NCI-H2107 treated with DMSO at 0.1 percent for 48 hours (cell line): ENCODE data around the gene KIR3DL1.
"Not testable (repeated sequence)": the region's sequence is repeated elsewhere in the genome, so short reads cannot be mapped to it uniquely, and the experiment has no call there.

Source experiments
- DNase-seq: peaks from one replicate; lab custom pipeline; 2025; ENCODE audit not compliant: unreplicated experiment; lab: John Stamatoyannopoulos, UW

Gene KIR3DL1

DNA sequence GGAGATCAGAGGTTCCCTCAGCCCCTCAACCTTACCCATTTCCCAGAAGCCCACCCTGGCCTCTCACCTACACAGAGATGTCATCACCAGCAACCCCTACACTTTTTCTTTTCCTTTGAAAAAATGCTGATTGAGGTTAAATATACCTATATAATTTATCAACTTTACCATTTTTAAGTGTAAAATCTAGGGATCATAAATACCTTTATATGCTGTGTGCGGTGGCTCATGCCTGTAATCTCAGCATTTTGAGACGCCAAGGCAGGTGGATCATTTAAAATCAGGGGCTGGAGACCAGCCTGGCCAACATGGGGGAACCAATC, 9.8 kb upstream of the KIR3DL1 start:
- DNase-seq: no peak

- not testable (repeated sequence) for DNase-seq
These were observed 1.7 kb upstream of the KIR3DL1 start for GRCh38 chr19:54814571-54814970.

GRCh38 chr19:54817670-54818536, 1.6 kb downstream of the KIR3DL1 start:
- DNase-seq: no peak

- DNase-seq: not testable (repeated sequence)
These were observed 8.1 kb downstream of the KIR3DL1 start for GRCh38 chr19:54824416-54824815.

GRCh38 chr19:54825326-54825725, 9.1 kb downstream of the KIR3DL1 start:
- DNase-seq: not testable (repeated sequence)

DNA sequence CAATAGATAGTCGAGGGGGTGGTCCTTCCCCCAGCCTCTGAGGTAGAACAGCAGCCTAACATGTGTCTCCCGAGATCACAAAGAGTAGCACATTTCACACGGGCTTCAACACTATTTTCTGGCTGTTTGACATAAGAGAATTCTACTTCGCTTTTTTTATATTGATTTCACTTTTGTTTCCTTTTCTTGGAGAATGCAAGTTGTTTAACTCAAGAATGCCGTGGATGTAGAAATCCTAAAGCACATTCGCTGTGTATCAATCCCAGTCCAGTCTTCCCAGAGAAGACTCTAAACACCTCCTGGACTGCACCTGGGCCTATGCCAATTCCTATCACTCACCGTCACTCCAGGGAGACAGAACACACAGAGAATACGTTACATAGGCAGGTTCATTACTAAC, 11.8 kb downstream of the KIR3DL1 start:
- not testable (repeated sequence) for DNase-seq

DNA sequence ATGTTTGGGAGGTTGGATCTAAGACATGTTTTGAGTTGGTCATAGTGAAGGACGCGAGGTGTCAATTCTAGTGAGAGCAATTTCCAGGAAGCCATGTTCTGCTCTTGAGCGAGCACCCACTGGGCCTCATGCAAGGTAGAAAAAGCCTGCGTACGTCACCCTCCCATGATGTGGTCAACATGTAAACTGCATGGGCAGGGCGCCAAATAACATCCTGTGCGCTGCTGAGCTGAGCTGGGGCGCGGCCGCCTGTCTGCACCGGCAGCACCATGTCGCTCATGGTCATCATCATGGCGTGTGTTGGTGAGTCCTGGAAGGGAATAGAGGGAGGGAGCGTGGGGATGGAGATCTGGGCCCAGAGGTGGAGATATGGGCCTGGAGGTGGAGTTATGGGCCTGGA, 16.2 kb downstream of the KIR3DL1 start, which contains the start of gene KIR2DS4:
Gene KIR2DS4, plus strand, starts transcription at position 181 of the 400 bp plus-strand sequence.
- not testable (repeated sequence) for DNase-seq

GRCh38 chr19:54835126-54835525, 18.9 kb downstream of the KIR3DL1 start:
- not testable (repeated sequence) for DNase-seq

GRCh38 chr19:54837522-54837921, 21.3 kb downstream of the KIR3DL1 start:
- not testable (repeated sequence) for DNase-seq

- not testable (repeated sequence) for DNase-seq
These were observed 26.9 kb downstream of the KIR3DL1 start for GRCh38 chr19:54843171-54843570.

DNA sequence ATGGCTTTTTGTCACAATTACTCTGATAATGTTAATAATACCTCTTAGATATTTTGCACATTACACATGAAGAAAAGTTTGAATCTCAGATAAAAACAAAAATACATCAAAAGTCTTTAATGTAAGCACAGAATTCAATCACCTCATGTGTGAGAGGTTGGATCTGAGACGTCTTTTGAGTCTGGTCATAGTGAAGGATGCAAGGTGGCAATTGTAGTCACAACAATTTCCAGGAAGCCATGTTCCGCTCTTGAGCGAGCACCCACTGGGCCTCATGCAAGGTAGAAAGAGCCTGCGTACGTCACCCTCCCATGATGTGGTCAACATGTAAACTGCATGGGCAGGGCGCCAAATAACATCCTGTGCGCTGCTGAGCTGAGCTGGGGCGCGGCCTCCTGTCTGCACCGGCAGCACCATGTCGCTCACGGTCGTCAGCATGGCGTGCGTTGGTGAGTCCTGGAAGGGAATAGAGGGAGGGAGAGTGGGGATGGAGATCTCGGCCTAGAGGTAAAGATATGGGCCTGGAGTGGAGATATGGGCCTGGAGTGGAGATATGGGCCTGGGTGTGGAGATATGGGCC, 33.9 kb downstream of the KIR3DL1 start, which contains the start of gene KIR3DL2:
Gene KIR3DL2, plus strand, starts transcription at position 383 of the 580 bp plus-strand sequence. Its CDS starts 33 bp downstream, at position 416.
- not testable (repeated sequence) for DNase-seq

GRCh38 chr19:54850930-54851329, 34.7 kb downstream of the KIR3DL1 start:
- DNase-seq: no peak

DNA sequence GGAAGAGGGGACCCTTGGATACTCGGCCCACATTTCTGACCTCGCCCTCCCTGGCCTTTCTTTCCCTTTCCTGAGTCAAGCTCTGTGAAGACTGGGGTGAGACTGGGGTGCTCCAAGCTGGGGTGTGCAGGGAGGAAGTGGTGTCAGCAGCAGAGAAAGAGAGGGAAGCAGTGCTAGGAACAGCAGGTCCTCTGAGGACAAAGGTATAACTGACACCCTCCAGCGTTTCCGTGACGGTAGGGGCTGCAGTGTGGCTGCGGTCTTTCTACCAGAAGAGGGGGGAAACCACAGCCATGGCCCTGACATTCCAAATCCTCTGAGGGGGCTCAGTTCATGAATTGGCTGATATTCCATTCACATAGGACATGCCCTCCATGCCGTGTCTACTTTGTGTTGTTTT, 35.1 kb downstream of the KIR3DL1 start:
- no peak for DNase-seq

DNA sequence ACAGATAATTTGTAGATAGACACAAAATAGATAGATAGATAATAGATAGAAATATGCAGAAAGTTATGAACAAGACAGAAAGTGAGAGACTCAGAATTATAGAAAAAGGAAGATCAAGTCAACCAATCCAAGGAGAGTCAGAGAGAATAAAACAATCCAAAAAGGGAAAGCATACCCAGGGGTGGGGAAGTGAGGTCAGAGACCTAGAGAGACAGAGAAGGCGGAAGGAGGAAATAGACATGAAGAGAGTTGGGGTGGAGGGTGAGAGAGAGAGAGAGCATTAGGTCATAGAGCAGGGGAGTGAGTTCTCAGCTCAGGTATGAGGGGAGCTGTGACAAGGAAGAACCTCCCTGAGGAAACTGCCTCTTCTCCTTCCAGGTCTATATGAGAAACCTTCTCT, 39.0 kb downstream of the KIR3DL1 start:
- not testable (repeated sequence) for DNase-seq

DNA sequence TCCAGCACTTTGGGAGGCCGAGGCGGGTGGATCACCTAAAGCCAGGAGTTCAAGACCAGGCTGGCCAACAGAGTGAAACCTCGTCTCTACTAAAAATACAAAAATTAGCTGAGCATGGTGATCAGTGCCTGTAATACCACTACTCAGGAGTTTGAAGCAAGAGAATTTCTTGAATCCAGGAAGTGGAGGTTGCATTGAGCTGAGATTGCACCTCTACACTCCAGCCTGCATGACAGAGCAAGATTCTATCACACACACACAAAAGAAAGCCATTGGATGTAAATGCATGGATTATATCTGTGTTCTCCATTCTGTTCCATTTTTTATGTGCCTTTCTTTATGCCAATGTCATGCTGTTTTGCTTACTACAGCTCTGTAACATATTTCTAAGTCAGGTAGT, 42.2 kb downstream of the KIR3DL1 start:
- not testable (repeated sequence) for DNase-seq

GRCh38 chr19:54859421-54859820, 43.2 kb downstream of the KIR3DL1 start:
- not testable (repeated sequence) for DNase-seq

DNA sequence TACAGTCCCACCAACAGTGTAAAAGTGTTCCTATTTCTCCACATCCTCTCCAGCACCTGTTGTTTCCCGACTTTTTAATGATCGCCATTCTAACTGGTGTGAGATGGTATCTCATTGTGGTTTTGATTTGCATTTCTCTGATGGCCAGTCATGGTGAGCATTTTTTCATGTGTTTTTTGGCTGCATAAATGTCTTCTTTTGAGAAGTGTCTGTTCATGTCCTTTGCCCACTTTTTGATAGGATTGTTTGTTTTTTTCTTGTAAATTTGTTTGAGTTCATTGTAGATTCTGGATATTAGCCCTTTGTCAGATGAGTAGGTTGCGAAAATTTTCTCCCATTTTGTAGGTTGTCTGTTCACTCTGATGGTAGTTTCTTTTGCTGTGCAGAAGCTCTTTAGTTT, 47.2 kb downstream of the KIR3DL1 start:
- DNase-seq: not testable (repeated sequence)

- DNase-seq: no peak
These were observed 55.4 kb downstream of the KIR3DL1 start for GRCh38 chr19:54871696-54872095.

- no peak for DNase-seq
These were observed 57.7 kb downstream of the KIR3DL1 start, which contains the start of gene FCAR for GRCh38 chr19:54873990-54874389. Gene FCAR, plus strand, starts transcription at chr19:54874235. Its CDS starts 55 bp downstream, at chr19:54874290.

GRCh38 chr19:54875506-54875905, 59.2 kb downstream of the KIR3DL1 start:
- DNase-seq: no peak

GRCh38 chr19:54877471-54877870, 61.2 kb downstream of the KIR3DL1 start:
- DNase-seq: no peak
